ENCODE measurements around the gene FSD1.
A peak's percentile ranks its signal among the peaks of the same experiment; 100 is the strongest.

Gene FSD1

GRCh38 chr19:4320419-4320818 is 16.0 kb downstream of the FSD1 start:
- DNase-seq, result no peak

GRCh38 chr19:4322942-4323665 is 18.7 kb downstream of the FSD1 start:
- DNase-seq, result no peak

- DNase-seq, result no peak
Observed at GRCh38 chr19:4323692-4324091, 19.3 kb downstream of the FSD1 start.

DNA sequence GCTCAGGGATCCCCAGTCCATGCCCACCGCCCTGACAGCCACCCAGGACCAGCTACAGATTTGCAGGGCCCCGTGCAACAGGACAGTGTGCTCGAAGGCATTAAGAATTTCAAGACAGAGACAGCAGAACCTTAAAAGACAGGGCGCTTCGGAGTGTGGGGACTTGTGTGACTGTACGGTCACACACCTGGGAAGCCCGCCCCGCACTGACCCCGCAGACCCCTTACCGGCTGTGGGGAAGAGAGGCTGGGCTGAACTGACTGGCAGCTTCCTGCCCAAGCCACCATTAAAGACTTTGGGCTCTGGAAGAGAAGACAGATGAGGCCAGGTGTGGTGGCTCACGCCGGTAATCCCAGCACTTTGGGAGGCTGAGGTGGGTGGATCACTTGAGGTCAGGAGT is 19.8 kb downstream of the FSD1 start:
- no peak for DNase-seq

GRCh38 chr19:4326215-4326836 is 21.9 kb downstream of the FSD1 start:
- no peak for DNase-seq

GRCh38 chr19:4326837-4327251 is 22.4 kb downstream of the FSD1 start:
- peak; percentile 35 for DNase-seq

DNA sequence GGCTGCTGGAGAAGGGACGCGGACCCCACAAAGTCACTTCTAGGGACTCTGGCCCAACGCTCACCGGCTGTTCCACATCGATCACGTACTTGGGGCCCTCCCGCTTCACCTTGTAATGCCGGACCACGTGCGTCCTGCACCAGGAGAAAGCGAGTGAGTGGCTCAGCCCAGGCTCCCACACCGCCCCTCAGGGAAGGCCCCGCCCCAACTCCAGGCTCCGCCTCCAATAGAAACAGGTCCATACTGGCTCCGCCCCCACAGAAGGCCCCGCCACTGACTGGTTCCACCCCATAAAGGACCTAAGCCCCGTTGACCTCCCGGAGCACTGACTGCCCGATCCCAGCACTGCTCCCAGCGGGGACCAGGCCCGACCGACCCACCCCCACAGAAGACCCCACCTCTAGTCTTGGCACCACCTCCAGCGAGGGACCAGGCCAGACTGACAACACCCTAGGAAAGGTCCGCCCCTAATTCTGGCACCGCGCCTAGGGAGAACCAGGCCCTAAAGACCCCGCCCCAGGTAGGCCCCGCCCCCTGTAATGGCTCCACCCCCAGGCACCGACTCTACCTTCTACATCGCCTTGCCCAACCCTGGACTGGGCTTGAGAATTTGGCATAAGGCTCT is 23.0 kb downstream of the FSD1 start:
- peak; percentile 76 for DNase-seq

- no peak for DNase-seq
Observed at GRCh38 chr19:4327877-4328242, 23.5 kb downstream of the FSD1 start.

DNA sequence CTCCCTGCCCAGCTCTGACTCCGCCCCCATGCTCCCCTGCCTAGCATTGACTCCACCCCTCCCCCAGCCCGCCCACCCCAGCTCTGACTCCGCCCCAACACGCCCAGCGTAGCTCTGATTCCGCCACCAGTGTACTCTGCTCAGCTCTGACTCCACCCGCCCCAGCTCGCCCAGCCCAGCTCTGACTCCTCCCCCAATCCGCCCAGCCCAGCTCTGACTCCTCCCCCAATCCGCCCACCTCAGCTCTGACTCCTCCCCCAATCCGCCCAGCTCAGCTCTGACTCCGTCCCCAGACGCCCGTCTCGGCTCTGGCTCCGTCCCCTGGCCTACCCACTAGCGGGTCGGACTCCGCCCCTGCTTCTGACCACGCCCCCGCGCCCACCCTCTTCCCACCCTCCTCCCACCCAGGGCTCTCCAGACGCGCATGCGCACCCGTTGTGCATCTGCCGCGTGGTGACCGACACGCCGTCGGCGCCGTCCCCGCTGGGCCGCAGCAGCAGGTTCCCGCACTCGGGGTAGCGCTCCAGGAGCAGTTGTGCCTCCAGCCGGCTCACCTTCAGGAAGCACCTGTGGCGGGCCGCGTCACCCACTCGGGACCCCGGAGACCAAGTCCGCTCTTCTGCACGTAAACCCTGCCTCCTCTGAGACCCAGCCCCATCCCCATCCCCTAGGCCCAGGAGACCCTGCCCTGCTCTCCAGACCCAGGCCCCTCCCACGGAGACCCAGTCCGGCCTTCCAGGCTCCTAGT is 24.0 kb downstream of the FSD1 start:
- peak; percentile 97 for DNase-seq

GRCh38 chr19:4328991-4329681 is 24.7 kb downstream of the FSD1 start:
- DNase-seq, result peak; percentile 66

DNA sequence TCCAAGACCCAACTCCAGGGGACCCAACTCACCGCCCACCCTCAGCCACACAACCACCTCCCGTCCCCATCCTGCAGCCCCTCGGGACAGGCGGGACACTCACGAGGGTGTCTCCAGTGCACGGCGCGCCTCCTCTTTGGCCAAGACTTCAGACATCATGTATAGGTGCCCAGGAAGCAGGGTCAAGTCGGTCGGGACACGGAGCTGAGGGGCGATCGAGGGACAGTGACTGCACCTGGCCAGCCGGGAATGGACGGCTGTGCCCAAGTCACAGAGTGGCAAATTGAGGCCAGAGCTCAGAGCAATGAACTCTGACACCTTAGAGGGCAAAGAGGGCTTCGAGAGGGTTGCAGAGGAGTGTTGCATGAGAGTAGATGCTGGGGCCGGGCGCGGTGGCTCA is 25.5 kb downstream of the FSD1 start:
- DNase-seq, result no peak

GRCh38 chr19:4334929-4335570 is 30.7 kb downstream of the FSD1 start:
- DNase-seq, result no peak

DNA sequence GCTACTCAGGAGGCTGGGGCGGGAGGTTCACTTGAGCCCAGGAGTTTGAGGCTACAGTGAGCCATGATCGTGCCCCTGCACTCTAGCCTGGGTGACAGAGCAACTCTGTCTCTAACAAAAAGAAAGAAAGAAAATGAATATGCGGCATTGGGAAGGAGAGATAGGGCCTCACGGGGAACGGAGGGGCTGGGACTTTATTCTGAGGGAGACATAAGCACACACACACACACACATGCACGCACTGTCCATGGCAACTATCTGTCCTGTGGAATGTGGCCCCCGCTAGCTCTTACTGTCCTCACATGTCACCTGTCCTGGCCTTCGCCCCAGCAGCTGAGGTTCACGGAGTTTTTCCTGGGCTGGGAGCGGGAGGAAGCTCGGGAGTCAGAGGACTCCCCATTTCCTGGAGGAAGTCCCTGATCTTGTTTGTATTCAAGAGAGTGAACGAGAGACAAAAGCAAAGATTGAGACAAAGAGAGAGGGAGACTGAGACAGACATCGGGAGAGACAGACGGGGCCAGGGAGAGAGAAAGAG is 33.6 kb downstream of the FSD1 start:
- DNase-seq, result no peak

GRCh38 chr19:4338441-4339355 is 34.3 kb downstream of the FSD1 start, which contains the start of gene STAP2:
STAP2 (minus strand) TSS chr19:4338827; CDS start chr19:4338753, 74 bp downstream.
- DNase-seq, result peak; percentile 27

DNA sequence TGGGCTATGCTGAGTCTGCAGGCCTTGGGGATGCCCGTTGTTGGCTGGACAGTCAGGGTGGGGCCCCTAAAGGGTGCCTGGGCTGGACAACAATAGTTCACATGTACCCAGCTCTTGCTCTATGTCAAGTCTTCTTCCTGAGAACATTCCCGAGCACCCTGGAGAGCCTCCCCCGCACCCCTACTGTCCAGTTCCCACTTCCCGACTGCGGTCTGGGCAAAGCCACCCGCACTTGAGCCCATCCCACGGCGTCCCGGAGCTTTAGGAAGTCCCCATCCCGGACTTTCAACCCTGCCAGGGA is 37.9 kb downstream of the FSD1 start:
- no peak for DNase-seq

DNA sequence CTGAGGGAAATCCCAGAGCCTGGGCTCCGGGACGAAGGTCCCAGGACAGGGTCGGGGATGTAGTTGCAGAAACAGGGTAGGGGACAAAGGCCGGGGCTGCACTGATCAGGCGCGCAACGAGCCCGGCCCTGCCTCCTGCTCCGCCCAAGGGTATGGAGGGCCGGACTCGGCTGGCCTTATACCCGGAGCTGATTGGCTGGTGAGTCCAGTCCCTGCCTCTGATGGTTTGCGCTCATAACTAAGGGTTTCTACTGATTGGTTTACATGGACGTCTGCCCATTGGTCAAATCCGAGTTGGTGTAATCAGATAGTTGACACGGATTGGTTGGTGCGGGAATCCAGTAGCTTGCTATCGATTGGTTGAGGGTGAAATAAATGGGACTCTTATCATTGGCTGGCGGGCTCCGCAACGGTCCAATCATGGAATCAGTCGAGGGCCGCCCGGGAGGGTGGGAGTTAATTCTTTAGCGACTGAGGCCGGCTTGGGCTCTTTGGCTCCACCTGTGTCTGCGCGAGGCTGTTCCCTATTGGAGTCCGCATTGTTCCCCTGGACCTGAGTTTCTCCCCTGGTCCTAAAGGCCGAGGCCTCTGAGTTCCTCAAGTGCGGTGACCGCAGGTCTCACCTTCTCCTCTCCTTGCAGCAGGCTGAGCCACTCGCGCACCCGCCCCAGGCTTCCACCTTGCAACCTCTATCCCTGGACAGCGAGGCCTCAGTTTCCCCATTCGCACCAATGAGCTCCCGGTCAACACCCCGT is 38.4 kb downstream of the FSD1 start:
- peak; percentile 98 for DNase-seq

GRCh38 chr19:4343370-4344307 is 39.2 kb downstream of the FSD1 start, which contains the start of gene MPND:
MPND (plus strand) TSS chr19:4343562; CDS start chr19:4343594, 32 bp downstream.
- DNase-seq, result peak; percentile 96

- no peak for DNase-seq
Observed at GRCh38 chr19:4345342-4346019, 41.1 kb downstream of the FSD1 start.

GRCh38 chr19:4346020-4346383 is 41.6 kb downstream of the FSD1 start:
- DNase-seq, result no peak
